GM19193 (cell line): ENCODE measurements around the gene SEMA3F.

Experiments
- POLR2A ChIP-seq: IDR thresholded peaks from 4 replicates; pipeline ENCODE4 v1.6.1; 2011; ENCODE audit not compliant: insufficient read depth, insufficient read length; ENCODE audit errors: extremely low read depth

Gene SEMA3F

DNA sequence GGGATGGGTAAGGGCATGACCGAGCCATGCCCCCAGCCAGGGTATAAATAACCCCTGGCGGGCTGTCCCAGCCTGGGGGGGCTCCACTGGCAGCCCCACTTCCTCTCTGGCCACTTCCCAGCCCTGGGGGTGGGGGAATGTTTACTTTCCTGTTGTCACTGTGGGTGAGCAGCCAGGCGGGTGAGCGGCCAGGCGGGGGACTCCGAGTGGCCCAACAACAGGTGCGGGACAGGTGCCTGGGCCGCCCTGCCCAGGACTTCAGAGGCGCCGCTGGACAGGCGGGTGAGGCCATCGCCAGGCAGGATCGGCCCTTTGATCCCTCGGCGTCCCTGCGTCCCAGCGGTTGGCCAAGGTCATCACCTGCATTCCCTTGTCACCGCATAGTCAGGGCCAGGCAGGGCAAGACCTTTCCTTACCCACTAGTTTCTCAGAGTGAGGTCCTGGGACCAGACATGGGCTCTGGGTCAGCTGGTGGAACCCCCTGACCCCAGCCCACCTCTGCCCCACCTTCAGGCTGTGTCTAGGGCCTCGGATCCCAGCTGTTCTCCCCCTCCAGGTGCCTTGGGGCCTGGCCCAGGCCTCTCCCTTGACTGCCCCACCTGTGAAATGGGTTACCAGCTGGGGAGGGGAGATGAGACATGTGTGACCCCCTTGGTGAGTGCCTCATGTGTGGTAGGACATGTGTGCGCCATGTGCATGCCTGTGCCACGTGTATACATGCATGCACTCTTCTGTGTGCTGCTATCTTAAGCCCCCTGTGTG is 16.6 kb downstream of the SEMA3F start:
- no peak for TF ChIP-seq POLR2A

DNA sequence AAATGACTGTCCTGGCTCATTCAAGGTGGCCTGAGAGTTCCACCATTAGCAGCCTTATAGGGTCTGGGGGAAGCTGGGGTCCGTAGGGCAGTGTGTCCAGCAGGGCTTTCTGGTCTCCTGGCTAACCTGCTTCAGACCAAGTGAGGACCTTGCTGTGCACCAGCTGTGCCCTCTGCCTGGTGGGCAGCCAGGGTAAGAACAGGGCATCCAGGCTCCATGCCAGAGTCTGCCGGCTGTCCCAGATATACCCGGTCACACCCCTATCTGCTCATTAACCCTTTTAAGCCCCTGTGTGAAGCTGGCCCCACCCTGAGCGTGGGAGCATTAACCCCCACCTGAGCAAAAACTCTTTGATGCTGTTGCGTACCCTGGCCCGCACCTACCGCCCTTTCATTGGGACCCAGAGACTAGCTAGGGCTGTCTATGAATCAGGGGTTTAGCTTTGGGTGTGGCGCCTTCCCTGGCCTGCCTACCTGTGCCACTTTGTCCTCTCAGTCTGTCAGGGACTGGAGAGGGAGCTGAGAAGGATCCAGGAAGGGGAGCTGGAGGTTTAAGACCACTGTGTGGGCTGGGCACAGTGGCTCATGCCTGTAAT is 17.6 kb downstream of the SEMA3F start:
- no peak for TF ChIP-seq POLR2A

DNA sequence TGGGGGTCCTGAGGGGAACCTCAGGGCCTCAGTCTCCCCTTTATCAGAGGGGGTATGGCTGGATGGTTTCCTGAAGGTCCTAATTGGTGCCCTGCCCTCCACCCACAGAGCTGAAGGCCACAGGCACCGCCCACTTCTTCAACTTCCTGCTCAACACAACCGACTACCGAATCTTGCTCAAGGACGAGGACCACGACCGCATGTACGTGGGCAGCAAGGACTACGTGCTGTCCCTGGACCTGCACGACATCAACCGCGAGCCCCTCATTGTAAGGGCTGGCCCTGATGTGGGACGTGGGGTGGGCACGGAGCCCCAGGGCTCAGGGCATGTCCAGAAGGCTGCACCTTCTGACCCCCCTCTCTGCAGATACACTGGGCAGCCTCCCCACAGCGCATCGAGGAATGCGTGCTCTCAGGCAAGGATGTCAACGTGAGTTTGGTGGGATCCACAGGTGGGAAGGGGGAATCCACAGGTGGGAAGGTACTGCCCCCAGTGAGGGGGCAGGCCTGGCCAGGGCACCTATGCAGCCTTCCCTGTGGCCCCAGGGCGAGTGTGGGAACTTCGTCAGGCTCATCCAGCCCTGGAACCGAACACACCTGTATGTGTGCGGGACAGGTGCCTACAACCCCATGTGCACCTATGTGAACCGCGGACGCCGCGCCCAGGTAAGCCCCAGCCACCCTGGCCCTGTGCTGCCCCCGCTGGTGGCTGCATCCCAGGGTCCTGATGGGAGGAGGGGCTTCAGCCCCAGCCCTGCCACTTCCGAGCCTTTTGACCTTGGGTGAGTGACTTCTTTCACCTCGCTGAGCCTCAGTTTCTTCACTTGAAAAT is 18.8 kb downstream of the SEMA3F start:
- TF ChIP-seq POLR2A: no peak

DNA sequence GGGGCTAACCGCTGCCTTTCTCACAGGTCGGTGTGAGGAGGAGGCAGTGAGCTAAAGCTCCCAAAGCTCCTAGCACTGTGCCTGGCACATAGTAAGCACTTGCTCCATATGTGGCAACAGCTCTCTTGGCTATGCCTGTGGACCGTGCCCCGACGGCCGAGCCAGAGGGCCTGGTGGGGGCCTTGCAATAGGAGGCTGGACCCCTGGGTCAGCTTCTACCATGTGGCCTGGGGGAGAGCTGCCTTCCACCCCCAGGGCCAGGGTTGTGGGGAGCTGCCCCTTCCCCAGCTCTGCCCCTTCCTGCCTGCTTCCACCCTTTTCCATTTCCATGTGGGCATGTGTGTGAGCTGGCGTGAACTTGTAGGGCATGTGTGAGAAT is 19.4 kb downstream of the SEMA3F start:
- no peak for TF ChIP-seq POLR2A

DNA sequence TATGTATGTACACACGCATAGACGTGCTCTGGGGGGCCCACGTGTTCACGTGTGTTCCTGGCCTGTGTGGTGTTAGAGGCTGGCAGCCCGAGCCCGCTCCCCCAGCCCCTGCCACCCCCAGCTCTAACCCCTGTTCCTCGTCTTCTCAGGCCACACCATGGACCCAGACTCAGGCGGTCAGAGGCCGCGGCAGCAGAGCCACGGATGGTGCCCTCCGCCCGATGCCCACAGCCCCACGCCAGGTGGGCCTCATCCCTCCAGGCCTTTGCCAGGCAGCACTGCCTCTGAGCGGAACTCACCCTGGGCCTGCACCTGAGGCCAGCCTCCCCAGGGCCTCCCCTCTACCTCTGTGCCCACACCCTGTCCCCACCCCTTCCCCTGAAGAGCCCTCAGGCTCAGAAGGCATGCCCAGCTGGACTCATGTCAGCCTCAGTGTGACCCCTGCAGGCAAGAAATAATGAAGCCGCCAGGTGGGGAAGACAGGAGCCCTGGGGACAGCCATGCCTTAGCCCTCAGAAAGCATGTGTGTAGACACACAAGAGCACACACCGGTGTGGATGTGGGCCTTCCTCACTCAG is 19.9 kb downstream of the SEMA3F start:
- TF ChIP-seq POLR2A: no peak

DNA sequence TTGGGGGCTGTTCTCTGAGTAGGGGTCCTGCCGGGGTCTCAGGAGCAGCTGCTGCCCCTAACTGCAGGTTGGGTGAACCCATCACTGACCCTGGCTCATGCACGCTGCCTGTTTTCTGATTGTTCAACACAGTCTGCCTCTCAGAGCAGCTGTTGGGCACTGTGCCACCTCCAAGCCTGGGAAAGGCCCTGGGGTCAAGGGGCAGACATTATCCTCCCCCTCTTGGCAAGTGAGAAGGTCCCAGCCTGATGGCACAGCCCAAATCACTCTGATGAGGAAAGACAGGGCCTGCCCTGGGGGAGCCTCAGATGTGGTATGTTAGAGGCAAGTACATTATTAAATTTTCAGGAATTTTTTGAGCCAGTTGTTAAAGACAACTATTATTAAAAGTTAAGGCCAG is 22.2 kb downstream of the SEMA3F start:
- TF ChIP-seq POLR2A: no peak

DNA sequence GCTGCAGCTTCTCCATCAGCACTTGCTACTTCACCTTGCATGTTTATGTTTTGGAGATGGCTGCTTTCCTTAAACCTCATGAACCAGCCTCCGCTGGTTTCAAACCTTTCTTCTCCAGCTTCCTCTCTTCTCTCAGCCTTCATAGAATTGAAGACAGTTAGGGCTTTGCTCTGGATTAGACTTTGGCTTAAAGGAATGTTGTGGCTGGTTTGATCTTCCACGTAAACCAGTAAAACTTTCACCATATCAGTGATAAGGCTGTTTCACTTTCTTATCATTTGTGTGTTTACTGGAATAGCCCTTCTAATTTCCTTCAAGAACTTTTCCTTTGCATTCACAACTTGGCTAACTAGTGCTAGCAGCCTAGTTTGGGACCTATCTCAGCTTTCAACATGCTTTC is 24.6 kb downstream of the SEMA3F start:
- TF ChIP-seq POLR2A: no peak

DNA sequence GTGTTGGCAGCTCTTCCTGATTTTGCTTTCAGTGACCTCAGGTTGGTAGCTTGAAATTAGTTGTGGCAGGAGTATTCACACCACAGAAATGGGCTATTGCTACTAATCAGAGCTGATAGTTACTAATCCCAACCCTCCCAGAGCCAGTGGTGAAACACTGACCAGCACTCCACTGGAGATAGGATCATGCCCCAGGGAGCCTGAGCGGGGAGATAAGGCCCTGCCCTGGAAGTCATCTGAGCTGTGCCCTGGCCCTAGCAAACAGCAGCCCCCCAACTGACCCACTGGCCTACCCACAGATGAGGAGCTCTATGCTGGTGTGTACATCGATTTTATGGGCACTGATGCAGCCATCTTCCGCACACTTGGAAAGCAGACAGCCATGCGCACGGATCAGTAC is 26.9 kb downstream of the SEMA3F start:
- TF ChIP-seq POLR2A: no peak

DNA sequence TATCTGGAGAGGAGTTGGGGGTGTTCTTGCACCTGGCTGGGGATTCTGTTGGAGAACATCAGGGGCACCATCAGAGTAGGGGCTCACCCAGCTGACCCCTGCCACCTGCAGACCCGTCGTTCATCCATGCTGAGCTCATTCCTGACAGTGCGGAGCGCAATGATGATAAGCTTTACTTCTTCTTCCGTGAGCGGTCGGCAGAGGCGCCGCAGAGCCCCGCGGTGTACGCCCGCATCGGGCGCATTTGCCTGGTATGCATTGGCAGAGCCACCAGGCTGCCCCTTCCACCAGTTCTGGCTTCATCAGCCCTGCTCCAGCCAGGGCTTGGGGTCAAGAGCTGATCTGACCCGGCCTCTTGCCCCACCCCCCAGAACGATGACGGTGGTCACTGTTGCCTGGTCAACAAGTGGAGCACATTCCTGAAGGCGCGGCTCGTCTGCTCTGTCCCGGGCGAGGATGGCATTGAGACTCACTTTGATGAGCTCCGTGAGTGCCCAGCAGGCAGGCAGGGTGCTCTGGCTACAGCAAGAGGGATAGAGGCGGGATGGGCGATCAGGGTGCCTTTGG is 27.5 kb downstream of the SEMA3F start:
- no peak for TF ChIP-seq POLR2A

DNA sequence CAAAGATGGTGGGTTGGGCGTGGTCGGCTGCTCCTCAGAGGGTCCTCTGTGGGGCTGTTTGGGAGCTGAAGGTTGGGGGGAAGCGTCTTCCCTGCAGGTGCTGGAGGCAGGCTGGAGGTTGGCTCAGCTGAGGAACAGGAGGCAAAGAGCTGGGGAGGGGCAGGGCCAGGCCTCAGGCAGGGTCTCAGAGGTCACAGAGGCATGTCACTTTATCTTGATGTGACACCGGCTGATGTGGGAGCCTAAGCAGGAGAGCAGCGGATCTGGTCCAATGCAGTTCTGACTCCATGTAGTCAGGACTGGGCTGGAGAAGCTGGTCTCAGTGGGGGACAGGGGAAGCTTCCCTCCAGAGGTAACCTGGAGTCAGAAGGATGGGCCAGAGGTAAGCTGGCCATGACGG is 28.6 kb downstream of the SEMA3F start:
- no peak for TF ChIP-seq POLR2A

DNA sequence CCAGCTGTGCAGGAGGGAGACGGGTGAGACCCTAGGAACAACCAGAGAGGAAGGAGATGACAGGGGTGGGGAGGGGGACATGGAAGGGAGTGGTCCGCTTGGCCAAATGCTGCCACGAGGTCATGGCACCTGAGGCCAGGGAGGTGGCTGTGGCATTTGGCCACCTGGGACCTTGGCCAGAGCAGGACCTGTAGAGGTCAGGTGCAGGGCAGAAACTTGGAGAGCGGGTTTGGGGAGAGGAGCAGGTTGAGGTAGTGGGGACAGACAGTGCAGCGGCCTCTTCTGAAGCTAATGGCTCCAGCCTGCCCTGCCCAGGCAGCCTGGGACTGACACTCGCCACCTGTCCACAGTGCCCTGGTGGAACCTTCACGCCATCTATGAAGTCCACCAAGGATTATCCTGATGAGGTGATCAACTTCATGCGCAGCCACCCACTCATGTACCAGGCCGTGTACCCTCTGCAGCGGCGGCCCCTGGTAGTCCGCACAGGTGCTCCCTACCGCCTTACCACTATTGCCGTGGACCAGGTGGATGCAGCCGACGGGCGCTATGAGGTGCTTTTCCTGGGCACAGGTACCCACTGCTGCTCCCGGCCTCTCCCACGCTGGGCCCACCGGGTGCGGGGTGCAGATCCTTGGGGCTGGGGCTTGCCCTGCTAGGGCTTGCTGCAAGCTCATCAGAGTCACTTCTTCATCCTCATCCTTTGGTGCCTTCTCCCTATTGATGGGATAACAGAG is 29.3 kb downstream of the SEMA3F start:
- no peak for TF ChIP-seq POLR2A

DNA sequence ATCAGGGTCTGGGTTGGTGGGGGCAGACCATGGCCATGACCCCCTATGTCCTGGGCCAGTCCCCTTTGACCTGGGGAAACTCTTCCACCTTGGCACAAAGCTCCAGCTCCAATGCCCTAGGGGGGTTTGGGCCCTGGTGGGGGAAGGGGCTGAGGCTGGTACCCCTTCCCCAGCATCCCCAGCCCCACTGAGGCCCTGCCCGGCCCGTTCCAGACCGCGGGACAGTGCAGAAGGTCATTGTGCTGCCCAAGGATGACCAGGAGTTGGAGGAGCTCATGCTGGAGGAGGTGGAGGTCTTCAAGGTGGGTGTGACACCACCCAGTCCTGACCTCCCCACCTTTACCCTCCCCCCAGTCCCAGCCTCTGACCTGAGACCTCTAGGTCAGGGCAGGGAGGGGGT is 30.1 kb downstream of the SEMA3F start:
- TF ChIP-seq POLR2A: no peak

DNA sequence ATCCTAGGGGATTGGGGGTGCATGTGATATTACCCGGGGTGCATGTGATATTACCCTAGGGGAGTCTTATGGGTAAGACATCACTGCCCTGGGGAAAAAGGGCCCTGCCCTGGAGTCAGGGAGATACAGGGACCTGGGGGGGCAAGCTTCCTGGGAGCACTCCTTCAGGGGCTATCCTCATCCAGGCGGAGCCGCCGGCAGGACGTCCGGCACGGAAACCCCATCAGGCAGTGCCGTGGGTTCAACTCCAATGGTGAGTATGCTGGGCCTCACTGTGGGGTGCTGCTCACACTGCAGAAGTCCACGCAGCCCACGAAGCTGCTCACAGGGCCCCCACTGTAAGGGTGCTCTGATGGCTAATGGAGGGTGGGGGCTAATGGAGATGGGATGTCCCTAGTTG is 31.0 kb downstream of the SEMA3F start:
- no peak for TF ChIP-seq POLR2A

DNA sequence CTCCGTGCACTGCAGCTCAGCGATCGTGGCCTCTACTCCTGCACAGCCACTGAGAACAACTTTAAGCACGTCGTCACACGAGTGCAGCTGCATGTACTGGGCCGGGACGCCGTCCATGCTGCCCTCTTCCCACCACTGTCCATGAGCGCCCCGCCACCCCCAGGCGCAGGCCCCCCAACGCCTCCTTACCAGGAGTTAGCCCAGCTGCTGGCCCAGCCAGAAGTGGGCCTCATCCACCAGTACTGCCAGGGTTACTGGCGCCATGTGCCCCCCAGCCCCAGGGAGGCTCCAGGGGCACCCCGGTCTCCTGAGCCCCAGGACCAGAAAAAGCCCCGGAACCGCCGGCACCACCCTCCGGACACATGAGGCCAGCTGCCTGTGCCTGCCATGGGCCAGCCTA is 32.6 kb downstream of the SEMA3F start:
- TF ChIP-seq POLR2A: no peak

DNA sequence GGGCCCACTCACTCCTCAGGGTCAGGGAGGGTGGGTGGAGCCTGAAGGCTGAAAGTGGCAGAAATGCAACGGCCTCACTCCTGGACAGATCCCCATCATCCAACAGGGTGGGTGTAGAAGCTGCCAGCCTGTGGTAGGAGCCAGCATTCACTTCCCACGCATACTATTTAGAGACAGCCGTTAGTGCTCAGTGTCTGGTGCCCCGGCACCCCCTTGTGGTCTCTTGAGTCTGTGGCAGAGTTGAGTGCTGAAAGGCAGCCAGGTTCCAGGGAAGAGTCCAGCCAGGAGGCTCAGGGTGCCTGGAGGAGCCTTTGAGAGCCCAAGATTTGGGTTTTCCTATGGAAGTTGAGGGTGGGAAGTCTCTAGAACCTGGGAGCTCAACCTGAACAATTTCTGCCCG is 34.1 kb downstream of the SEMA3F start:
- no peak for TF ChIP-seq POLR2A

DNA sequence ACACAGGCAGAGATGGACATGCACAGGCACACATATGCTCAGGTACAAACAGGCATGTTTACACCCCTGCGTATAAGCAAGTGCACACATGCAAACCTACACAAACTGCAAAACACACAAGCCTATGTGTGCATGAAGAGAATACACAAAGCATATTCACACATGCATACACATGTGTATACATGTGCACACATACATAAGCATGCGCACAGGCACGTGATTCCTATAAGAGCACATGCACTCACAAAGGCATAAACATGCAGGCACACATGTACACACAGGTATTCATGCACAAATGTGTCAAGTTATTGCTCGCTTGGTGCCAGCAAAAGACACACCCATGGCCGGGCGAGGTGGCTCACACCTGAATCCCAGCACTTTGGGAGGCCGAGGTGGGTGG is 34.9 kb downstream of the SEMA3F start:
- no peak for TF ChIP-seq POLR2A
